K562 (cell line): Measurements from ENCODE around the gene RSU1. TPM values are rescaled to one million over a fixed set of nuclear protein-coding genes. Genes with fewer than 3 reads are reported as not detected.

Source experiments
- E2F3 ChIP-seq: fragments of 250-450 bp; sonication (Bioruptor Pico); IDR thresholded peaks from 2 replicates; pipeline ENCODE4 v1.4.0; 2020; ENCODE audit warnings: mild to moderate bottlenecking
- ETV5 ChIP-seq: sonication (generic); formaldehyde crosslinking; IDR thresholded peaks from 2 replicates; pipeline ENCODE4 v1.4.0; 2020; ENCODE audit warnings: low read depth, mild to moderate bottlenecking, missing genetic modification reagents
- GABPA ChIP-seq: fragments of 200-800 bp; sonication (Bioruptor generic); conservative IDR thresholded peaks from 2 replicates; pipeline ENCODE4 v1.6.1; 2016; ENCODE audit warnings: low read depth, missing genetic modification characterization, missing compliant biosample characterization
- HDAC1 ChIP-seq, 2 experiments: fragments of 450-650 bp; IDR thresholded peaks; 2 replicates each; pipeline ENCODE4 v1.6.1; 2016 to 2017; ENCODE audit warnings: inconsistent platforms in 1 of 2, mild to moderate bottlenecking in 1 of 2, moderate library complexity in 1 of 2
- KLF13 ChIP-seq: fragments of 450-650 bp; IDR thresholded peaks from 2 replicates; pipeline ENCODE4 v1.6.1; 2016; ENCODE audit warnings: missing genetic modification characterization, low read depth, mild to moderate bottlenecking, missing compliant biosample characterization, moderate library complexity, borderline replicate concordance
- NUFIP1 ChIP-seq: fragments of 450-650 bp; IDR thresholded peaks from 2 replicates; pipeline ENCODE4 v1.6.1; 2018; ENCODE audit not compliant: partially characterized antibody
- THRA ChIP-seq: fragments of 450-650 bp; IDR thresholded peaks from 2 replicates; pipeline ENCODE4 v1.6.1; 2017; ENCODE audit warnings: mild to moderate bottlenecking, moderate library complexity
- polyA plus RNA-seq, 8 experiments: library from polyadenylated mRNA; depleted of rRNA in 4 of 8; stranded (reverse) in 5 of 8; unstranded in 3 of 8; fragments of >200 nt; fragmentation: Nextera tagmentation in 2 of 8; fragmentation: Illumina TruSeq in 1 of 8; extraction: Ambion mirVana in 2 of 8; extraction: Trizol in 1 of 8; gene quantifications; 2 replicates each; pipeline versions ENCODE4 v1.2.1 to v1.2.3, GENCODE V29; 2011 to 2014; ENCODE audit warnings: inconsistent platforms in 1 of 8, missing spikeins in 1 of 8
- total RNA-seq, 7 experiments: library from RNA; depleted of rRNA in 6 of 7; stranded (reverse); fragments of >200 nt in 6 of 7; fragmentation: Illumina TruSeq in 2 of 7; extraction: Trizol in 2 of 7; gene quantifications; 2 replicates each; pipeline versions ENCODE4 v1.2.1 to v1.2.3, GENCODE V29; 2011 to 2021; ENCODE audit warnings: low replicate concordance in 1 of 7
- TF ChIP-seq, protein P1 (sequence below): fragments of 250-450 bp; sonication (Bioruptor Pico); IDR thresholded peaks from 2 replicates; pipeline ENCODE4 v1.5.0; 2021; ENCODE audit warnings: mild to moderate bottlenecking, borderline replicate concordance

The RSU1 gene
- total and polyA plus RNA-seq, 9 of the 15 experiments (the other 6 are each of a cell fraction or from before 2014, with no cell fraction given) = 18.8 to 67.3 (median 31.5) TPM

DNA sequence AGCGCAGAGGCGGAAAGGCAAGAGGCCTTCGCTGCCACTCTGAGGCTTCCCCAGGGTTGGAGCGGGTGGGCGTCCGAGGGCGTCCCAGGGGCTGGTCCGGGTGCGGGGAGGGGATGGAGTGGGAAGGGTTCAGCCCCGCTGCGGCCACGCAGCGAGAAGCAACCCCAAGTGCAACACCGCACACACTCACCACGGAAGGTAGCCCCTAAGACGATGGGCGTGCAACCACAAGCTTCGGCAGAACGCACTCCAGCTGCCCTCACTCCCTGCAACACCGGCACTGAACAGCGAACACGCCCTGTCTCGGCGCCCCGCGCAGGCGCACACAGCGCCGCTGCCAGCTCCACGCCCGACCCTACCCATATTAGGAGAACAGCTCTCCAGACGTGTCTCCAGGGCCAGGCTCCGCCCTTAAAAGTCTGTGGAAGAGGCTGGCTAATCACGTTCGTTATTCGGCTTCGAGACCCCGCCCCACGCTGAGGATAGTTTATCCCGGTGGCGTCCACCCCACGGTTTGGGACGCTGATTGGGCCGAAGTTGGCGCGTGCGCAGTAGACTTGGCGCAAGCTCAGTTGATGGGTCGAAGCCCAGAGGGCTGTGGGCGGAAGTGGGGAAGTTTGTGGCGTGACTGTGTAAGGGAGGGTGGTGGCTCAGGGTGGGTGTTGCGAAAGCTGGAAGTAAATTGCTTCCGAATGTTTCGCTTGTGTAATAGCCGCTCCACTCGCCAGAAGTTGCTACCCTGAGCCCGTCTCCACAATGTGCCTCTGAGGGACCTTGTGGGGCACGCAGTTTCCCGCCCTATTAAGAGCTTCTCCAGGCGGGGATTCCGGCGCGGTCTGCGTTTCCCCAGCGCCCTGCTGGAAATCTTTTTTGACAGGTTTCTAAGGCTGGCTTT lies at the start of gene RSU1 (continued):
- peak; percentile 82 for TF ChIP-seq GABPA (tag)
- peak in 1 of 2 experiments; percentile 90; a peak in 2 of 4 replicates for TF ChIP-seq HDAC1 (IDR thresholded peaks at IDR 0.05)
- no peak for TF ChIP-seq THRA
- peak; percentile 53; the same call in 1 of the 2 replicates for TF ChIP-seq ETV5 (CRISPR knock-in tag)
- TF ChIP-seq E2F3 (CRISPR knock-in tag) = peak; percentile 39; the same call in 1 of the 2 replicates
- TF ChIP-seq NUFIP1 = no peak
- 0 out of 2 replicates have a peak, but pooled peaks have one; percentile 44 for TF ChIP-seq KLF13 (tag)
- TF ChIP-seq, protein P1, sequence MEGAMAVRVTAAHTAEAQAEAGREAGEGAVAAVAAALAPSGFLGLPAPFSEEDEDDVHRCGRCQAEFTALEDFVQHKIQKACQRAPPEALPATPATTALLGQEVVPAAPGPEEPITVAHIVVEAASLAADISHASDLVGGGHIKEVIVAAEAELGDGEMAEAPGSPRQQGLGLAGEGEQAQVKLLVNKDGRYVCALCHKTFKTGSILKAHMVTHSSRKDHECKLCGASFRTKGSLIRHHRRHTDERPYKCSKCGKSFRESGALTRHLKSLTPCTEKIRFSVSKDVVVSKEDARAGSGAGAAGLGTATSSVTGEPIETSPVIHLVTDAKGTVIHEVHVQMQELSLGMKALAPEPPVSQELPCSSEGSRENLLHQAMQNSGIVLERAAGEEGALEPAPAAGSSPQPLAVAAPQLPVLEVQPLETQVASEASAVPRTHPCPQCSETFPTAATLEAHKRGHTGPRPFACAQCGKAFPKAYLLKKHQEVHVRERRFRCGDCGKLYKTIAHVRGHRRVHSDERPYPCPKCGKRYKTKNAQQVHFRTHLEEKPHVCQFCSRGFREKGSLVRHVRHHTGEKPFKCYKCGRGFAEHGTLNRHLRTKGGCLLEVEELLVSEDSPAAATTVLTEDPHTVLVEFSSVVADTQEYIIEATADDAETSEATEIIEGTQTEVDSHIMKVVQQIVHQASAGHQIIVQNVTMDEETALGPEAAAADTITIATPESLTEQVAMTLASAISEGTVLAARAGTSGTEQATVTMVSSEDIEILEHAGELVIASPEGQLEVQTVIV (CRISPR knock-in tag) = no peak
- TF ChIP-seq, all 486 proteins: peak for 125
